Measurements from ENCODE around the gene UQCRC1.

Gene UQCRC1

DNA sequence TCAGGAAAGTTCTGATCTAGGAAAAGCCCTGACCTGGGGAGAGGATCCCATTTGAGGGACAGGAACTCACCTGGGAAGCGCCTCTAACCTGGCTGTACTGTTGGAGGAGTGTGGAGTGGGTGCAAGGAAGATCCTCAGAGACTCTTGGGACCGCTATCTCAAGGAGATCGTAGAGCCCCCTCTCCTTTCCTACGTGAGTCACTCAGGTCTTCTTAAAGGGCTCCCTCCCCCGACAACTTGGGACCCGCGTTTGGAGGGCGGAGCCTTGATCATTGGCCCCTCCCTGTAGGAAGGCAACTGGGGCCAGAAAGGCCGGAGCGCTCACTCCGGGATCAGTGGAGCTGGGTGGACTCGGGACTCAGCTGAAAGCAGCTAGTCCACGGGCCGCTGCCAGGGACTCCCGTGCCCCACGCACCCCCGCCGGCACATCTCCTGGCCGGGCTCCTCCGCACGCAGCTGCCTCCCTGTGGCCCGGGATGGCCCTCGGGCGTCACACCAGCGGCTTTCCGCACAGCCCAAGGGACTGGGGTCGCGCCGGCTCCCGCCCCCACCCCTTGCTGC is 25.3 kb upstream of the UQCRC1 start:
- no peaks in the 10 kb centered on the region for H3K9me3 ChIP-seq
- H3K27ac ChIP-seq: peak overlapping the region; percentile 77
- peak overlapping the region; percentile 81 for H3K9ac ChIP-seq
- no peak for TF ChIP-seq Cebpa-rat (IDR thresholded peaks at IDR 0.05)
- peak overlapping the region; percentile 99 for H3K4me2 ChIP-seq
- no peaks in the 10 kb centered on the region for H3K27me3 ChIP-seq
- peak overlapping the region; percentile 74 for H3K4me3 ChIP-seq
- peaks cover 16% of the 10 kb centered on the region for H4K20me1 ChIP-seq
- peaks cover 40% of the 10 kb centered on the region for H3K36me3 ChIP-seq
- peaks cover 33% of the 10 kb centered on the region for H3K4me1 ChIP-seq

DNA sequence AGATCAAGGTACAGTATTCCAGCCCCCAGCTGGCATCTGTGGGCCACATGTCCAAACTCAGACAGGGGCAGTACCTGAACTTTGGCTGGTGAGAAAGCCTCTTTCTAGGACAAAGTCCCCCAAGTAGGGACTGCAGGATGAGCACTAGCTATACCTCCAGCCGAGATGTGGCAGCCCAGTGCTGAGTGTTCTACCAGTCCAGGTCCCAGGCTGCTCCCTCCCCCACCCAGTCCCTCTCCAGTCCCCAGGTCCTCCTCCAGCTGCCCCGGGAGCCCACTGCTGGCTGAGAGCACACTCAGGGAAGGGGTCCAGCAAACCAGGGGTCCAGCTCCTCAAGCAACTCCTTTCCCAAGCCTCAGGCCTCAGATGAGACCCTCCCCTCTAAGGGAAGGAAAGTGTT is 24.3 kb upstream of the UQCRC1 start:
- no peaks in the 10 kb centered on the region for H3K27me3 ChIP-seq
- H3K9me3 ChIP-seq: no peaks in the 10 kb centered on the region
- peak overlapping the region; percentile 34; the same call in 1 of the 2 replicates for H3K9ac ChIP-seq
- H4K20me1 ChIP-seq: peaks cover 16% of the 10 kb centered on the region
- peaks cover 33% of the 10 kb centered on the region for H3K4me1 ChIP-seq
- TF ChIP-seq Cebpa-rat (IDR thresholded peaks at IDR 0.05): no peak
- peaks cover 50% of the 10 kb centered on the region for H3K36me3 ChIP-seq
- H3K4me3 ChIP-seq: no peak overlapping the region; the same call in 1 of the 2 replicates
- peak overlapping the region; percentile 99 for H3K4me2 ChIP-seq
- H3K27ac ChIP-seq: no peak overlapping the region

DNA sequence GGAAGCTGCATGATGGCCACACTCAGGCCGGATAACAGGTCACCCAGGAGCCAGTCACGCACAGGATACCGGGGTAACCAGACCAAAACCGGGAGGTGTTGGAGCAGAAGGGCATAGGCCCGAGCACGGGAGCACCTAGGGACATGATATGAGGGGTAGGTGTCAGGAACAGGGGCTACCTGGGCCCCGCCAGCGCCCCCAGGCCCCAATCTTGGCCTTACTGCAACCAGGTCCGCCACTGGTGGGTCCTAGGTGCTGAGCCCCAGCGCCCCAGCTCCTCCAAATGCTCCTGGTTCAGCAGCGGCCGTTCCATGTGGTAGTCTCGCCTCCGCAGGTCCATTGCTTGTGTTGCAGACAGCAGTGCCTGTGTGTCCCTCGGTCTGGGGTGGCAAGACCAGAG is 23.8 kb upstream of the UQCRC1 start:
- no peak overlapping the region for H3K4me2 ChIP-seq
- H3K4me3 ChIP-seq: no peak overlapping the region
- H3K27ac ChIP-seq: no peak overlapping the region
- H3K27me3 ChIP-seq: no peaks in the 10 kb centered on the region
- no peak for TF ChIP-seq Cebpa-rat (IDR thresholded peaks at IDR 0.05)
- peak overlapping the region; percentile 34; the same call in 1 of the 2 replicates for H3K9ac ChIP-seq
- H3K36me3 ChIP-seq: peaks cover 55% of the 10 kb centered on the region
- peaks cover 16% of the 10 kb centered on the region for H4K20me1 ChIP-seq
- H3K4me1 ChIP-seq: peaks cover 33% of the 10 kb centered on the region
- H3K9me3 ChIP-seq: no peaks in the 10 kb centered on the region

DNA sequence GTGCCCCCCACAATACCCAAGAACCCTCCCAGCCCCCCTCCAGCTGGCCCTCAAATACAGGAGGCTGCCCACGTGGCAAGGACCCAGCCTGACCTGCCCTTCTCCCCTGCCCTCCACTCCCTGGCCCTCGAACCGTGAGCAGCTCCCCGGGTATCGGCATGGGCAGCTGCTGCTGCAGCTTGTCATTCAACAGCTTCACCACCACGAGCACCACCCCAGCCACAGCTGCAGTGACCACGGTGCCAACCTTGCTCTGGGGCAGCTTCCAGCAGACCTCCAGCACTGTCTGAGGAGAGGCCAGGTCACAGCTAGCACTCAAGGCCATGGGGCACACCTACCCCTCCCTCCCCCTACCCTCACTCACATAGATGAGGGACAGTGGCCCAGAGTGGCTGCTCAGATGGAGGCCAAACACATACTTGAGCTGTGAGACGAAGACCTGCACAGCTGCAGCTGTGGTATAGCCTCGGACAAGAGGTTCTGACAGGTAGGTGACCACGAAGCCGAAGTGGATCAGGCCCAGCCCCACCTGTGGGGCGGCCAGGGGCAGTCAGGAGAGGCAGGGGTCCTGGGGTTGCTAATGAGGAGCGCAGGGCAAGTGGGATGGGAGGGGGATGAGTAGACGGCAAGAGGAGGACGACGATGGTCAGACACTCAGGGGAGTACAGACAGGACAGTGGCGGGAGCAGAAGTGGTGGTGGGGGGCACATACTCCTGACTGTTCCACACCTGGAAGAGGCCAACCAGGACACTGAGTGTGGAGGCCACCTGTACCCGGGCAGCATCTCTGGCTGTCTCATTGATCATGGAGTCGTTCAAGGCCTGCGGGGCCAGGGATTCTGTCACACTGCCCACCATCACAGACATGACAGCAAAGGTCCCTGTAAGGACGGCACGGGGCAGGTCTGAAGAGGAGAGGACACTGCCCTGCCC is 22.3 kb upstream of the UQCRC1 start:
- Histone ChIP-seq H3K27me3 (no peaks in the 10 kb centered on the region), H3K27ac (no peak overlapping the region), H3K9ac (no peak overlapping the region), H3K36me3 (peaks cover 70% of the 10 kb centered on the region), H3K4me2 (no peak overlapping the region), H4K20me1 (peaks cover 16% of the 10 kb centered on the region), H3K4me3 (no peak overlapping the region), H3K9me3 (no peaks in the 10 kb centered on the region), H3K4me1 (peaks cover 26% of the 10 kb centered on the region)
- no peak for TF ChIP-seq Cebpa-rat (IDR thresholded peaks at IDR 0.05)

DNA sequence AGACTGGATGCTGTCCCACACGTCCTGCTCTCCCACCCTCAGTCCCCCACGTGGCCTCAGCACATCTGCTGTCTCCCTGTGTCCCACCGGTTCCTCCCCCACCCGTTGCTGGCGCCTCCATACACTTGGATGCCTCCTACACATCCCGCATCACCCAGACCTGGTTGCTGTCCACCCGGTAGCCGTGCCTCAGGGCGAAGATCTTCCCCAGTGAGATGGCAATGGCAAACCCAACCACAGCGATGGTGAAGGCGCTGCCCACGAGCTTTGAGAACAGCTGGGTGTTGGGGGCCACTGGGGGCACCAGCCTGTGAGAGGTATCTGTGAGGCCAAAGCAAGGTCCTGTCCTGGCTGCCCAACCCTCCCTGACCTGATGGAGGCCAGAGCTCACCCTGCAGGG is 21.4 kb upstream of the UQCRC1 start:
- Histone ChIP-seq H4K20me1 (peaks cover 16% of the 10 kb centered on the region), H3K4me3 (no peak overlapping the region), H3K27ac (no peak overlapping the region), H3K36me3 (peaks cover 79% of the 10 kb centered on the region), H3K4me2 (no peak overlapping the region), H3K9me3 (no peaks in the 10 kb centered on the region), H3K27me3 (no peaks in the 10 kb centered on the region), H3K9ac (no peak overlapping the region), H3K4me1 (peaks cover 16% of the 10 kb centered on the region)
- TF ChIP-seq Cebpa-rat (IDR thresholded peaks at IDR 0.05): no peak

DNA sequence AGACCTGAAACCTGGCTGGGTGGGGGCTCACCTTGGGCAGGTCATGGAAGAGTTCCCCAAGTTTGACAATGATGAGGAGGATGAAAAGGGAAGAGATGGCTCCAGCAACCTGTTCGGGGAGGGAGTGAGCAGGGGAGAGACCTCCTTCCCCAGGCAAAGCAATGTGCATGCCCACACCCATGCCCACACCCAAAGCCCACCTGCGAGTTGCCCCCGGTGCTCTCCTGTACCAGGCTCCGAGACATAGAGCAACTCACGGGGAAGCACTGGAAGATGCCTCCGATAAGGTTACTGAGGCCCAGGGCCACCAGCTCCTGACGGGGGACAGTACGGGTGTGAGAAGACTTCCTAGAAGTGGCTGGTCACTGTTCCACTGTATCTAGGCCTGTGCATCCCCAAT is 21.0 kb upstream of the UQCRC1 start:
- Histone ChIP-seq H3K4me1 (peaks cover 15% of the 10 kb centered on the region), H3K9ac (no peak overlapping the region), H3K4me2 (no peak overlapping the region), H3K36me3 (peaks cover 83% of the 10 kb centered on the region), H3K27me3 (no peaks in the 10 kb centered on the region), H3K9me3 (no peaks in the 10 kb centered on the region), H4K20me1 (peaks cover 16% of the 10 kb centered on the region), H3K27ac (no peak overlapping the region), H3K4me3 (no peak overlapping the region)
- no peak for TF ChIP-seq Cebpa-rat (IDR thresholded peaks at IDR 0.05)

DNA sequence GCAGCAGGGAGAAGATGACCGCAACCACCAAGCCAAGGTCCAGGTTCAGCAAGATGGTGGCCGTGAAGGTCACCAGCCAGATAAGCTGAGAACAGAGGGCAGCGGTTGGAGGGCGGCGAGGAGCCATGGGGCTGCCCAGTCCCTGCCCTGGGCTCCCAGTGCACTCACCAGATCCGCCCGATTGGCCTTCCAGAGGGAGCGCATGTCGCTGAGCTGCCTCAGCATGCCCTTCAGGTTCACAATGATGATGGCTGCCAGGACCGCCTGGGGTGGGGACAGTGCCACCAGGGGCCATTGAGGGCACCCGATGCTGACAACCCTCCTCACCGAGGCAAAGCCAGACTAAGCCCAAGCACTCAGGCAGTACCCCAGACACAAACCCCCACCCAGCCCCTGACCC is 20.4 kb upstream of the UQCRC1 start:
- Histone ChIP-seq H3K4me1 (peaks cover 15% of the 10 kb centered on the region), H3K4me3 (no peak overlapping the region), H3K9ac (no peak overlapping the region), H3K27me3 (no peaks in the 10 kb centered on the region), H3K36me3 (peaks cover 89% of the 10 kb centered on the region), H3K9me3 (no peaks in the 10 kb centered on the region), H3K4me2 (no peak overlapping the region), H4K20me1 (peaks cover 16% of the 10 kb centered on the region), H3K27ac (no peak overlapping the region)
- no peak for TF ChIP-seq Cebpa-rat (IDR thresholded peaks at IDR 0.05)

DNA sequence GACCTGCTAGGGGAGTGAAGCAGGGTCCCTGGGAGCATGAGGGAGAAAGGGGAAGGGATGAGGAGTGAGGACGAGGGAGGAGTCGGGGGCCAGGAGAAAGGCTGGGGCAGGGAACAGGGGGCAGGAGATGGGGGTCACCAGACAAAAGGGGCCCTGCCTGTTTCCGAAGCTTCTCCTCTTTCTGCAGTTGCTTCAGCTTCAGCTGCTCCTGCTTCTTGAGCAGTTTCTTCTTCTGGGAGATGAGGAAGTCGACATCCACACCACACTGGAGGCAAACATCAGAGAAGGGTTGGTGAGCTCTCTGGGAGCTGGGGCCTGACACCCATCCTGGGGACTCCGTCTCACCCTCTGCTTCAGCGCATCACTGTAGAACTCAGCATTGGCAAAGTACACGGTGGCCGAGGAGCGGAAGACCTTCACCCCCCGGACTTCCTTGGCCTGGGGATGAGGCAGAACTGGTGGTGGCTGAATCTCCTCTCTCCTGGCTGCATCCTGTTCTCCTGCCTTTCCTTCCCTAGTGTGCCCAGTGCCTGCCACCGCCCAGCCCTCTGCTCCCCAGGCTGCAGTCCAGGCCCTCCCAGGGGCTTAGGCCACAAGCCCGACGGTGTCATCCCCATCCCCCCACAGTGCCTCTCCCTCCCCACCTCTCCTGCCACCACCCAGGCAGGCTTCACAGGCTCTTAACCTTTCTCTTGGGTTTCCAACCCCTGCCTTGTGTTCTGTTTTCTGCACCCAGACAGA is 19.0 kb upstream of the UQCRC1 start:
- TF ChIP-seq Cebpa-rat (IDR thresholded peaks at IDR 0.05): no peak
- H3K9me3 ChIP-seq: no peaks in the 10 kb centered on the region
- no peak overlapping the region for H3K4me3 ChIP-seq
- H4K20me1 ChIP-seq: peaks cover 4% of the 10 kb centered on the region; the same call in 1 of the 2 replicates
- H3K27me3 ChIP-seq: no peaks in the 10 kb centered on the region
- H3K9ac ChIP-seq: no peak overlapping the region
- H3K27ac ChIP-seq: no peak overlapping the region
- peaks cover 2% of the 10 kb centered on the region; the same call in 1 of the 2 replicates for H3K4me1 ChIP-seq
- H3K36me3 ChIP-seq: peaks cover 96% of the 10 kb centered on the region
- no peak overlapping the region for H3K4me2 ChIP-seq

DNA sequence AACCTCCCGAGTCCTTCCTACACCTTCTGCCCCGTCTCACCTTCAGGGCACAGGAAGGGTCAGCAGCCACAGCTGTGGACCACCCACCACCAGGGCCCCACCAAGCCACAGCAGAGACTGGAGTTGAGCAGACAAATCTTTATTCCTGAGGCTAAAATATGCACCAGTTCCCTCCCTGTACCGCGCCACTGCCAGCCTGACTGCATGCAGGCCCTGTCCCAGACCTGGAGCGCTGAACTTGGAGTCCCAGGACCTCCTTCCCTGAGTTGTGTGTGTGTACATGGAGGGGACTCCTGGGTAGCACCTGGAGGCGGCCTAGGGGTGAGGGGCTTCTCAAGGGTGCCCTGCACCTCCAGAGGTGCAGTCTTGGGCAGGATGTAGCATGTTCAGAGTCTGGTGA is 16.2 kb upstream of the UQCRC1 start:
- TF ChIP-seq Cebpa-rat (IDR thresholded peaks at IDR 0.05): no peak
- Histone ChIP-seq H3K9ac (no peak overlapping the region), H3K36me3 (peaks cover 82% of the 10 kb centered on the region), H3K27ac (no peak overlapping the region), H3K4me1 (no peaks in the 10 kb centered on the region), H3K9me3 (no peaks in the 10 kb centered on the region), H3K27me3 (no peaks in the 10 kb centered on the region), H3K4me3 (no peak overlapping the region), H3K4me2 (no peak overlapping the region), H4K20me1 (no peaks in the 10 kb centered on the region)
